HepG2 (cell line): ENCODE results near the gene TM9SF4. TPM values are rescaled to one million over a fixed set of nuclear protein-coding genes. Genes with fewer than 3 reads are reported as not detected.
A peak's percentile ranks its signal among the peaks of the same experiment; 100 is the strongest.

Source experiments
- AKNA ChIP-seq: sonication (generic); formaldehyde crosslinking; IDR thresholded peaks from 2 replicates; pipeline ENCODE4 v1.4.0; 2020; ENCODE audit warnings: missing genetic modification reagents, borderline replicate concordance
- ASH2L ChIP-seq: fragments of 300-600, 200-600 bp; sonication (generic); IDR thresholded peaks from 2 replicates; pipeline ENCODE4 v1.7.0; 2017; ENCODE audit warnings: low read depth, mild to moderate bottlenecking, moderate library complexity, mixed read lengths, low read length; ENCODE audit not compliant: insufficient read length
- CBX1 ChIP-seq: IDR thresholded peaks from one replicate; pipeline ENCODE4 v1.6.1; 2016; ENCODE audit warnings: antibody characterized with exemption, low read depth
- KLF11 ChIP-seq: IDR thresholded peaks from 2 replicates; pipeline ENCODE4 v1.6.1; 2016; ENCODE audit warnings: missing compliant biosample characterization
- RARA ChIP-seq: IDR thresholded peaks from 2 replicates; pipeline ENCODE4 v1.6.1; 2016; ENCODE audit warnings: missing genetic modification reagents, missing compliant biosample characterization
- SIN3A ChIP-seq: IDR thresholded peaks from 2 replicates; pipeline ENCODE4 v1.6.1; 2011; ENCODE audit warnings: low read depth, mild to moderate bottlenecking, control low read depth, low read length, borderline replicate concordance
- ZHX1 ChIP-seq: sonication (generic); formaldehyde crosslinking; IDR thresholded peaks from 2 replicates; pipeline ENCODE4 v1.8.1; 2022; ENCODE audit warnings: low read depth, mild to moderate bottlenecking, missing genetic modification reagents
- ZMAT3 ChIP-seq: sonication (generic); formaldehyde crosslinking; conservative IDR thresholded peaks from 2 replicates; pipeline ENCODE4 v1.7.0; 2021; ENCODE audit warnings: missing genetic modification reagents
- ZNF367 ChIP-seq: sonication (generic); formaldehyde crosslinking; IDR thresholded peaks from 2 replicates; pipeline ENCODE4 v1.4.0; 2020; ENCODE audit warnings: missing genetic modification reagents, borderline replicate concordance
- polyA plus RNA-seq, 8 experiments: library from polyadenylated mRNA; depleted of rRNA in 3 of 8; stranded (reverse) in 7 of 8; unstranded in 1 of 8; fragments of >200 nt; fragmentation: Illumina TruSeq in 4 of 8; extraction: Trizol in 4 of 8; gene quantifications; 2 replicates each; pipeline versions ENCODE4 v1.2.1 to v1.2.3, GENCODE V29; 2011 to 2016; ENCODE audit warnings: low read depth in 4 of 8, missing spikeins in 1 of 8, mixed read lengths in 1 of 8; ENCODE audit not compliant: insufficient read depth in 1 of 8
- total RNA-seq, 5 experiments: library from RNA; depleted of rRNA; stranded (reverse); fragments of >200 nt; fragmentation: Illumina TruSeq; extraction: Trizol; gene quantifications; 2 replicates each; pipeline ENCODE4 v1.2.3, GENCODE V29; 2016; ENCODE audit warnings: low read depth in 1 of 5
- TF ChIP-seq, protein P1 (sequence below): sonication (generic); formaldehyde crosslinking; IDR thresholded peaks from 2 replicates; pipeline ENCODE4 v1.5.1; 2020; ENCODE audit warnings: mild to moderate bottlenecking, missing genetic modification reagents, moderate library complexity

The TM9SF4 gene
- total and polyA plus RNA-seq, 2 of the 13 experiments (the other 11 are each of a cell fraction or from before 2014, with no cell fraction given): 53.5 to 171 TPM

- TF ChIP-seq AKNA: no peak
- TF ChIP-seq RARA: peak; percentile 76
- no peak for TF ChIP-seq KLF11 (CRISPR knock-in tag)
- no peak for TF ChIP-seq SIN3A
- TF ChIP-seq, protein P1, sequence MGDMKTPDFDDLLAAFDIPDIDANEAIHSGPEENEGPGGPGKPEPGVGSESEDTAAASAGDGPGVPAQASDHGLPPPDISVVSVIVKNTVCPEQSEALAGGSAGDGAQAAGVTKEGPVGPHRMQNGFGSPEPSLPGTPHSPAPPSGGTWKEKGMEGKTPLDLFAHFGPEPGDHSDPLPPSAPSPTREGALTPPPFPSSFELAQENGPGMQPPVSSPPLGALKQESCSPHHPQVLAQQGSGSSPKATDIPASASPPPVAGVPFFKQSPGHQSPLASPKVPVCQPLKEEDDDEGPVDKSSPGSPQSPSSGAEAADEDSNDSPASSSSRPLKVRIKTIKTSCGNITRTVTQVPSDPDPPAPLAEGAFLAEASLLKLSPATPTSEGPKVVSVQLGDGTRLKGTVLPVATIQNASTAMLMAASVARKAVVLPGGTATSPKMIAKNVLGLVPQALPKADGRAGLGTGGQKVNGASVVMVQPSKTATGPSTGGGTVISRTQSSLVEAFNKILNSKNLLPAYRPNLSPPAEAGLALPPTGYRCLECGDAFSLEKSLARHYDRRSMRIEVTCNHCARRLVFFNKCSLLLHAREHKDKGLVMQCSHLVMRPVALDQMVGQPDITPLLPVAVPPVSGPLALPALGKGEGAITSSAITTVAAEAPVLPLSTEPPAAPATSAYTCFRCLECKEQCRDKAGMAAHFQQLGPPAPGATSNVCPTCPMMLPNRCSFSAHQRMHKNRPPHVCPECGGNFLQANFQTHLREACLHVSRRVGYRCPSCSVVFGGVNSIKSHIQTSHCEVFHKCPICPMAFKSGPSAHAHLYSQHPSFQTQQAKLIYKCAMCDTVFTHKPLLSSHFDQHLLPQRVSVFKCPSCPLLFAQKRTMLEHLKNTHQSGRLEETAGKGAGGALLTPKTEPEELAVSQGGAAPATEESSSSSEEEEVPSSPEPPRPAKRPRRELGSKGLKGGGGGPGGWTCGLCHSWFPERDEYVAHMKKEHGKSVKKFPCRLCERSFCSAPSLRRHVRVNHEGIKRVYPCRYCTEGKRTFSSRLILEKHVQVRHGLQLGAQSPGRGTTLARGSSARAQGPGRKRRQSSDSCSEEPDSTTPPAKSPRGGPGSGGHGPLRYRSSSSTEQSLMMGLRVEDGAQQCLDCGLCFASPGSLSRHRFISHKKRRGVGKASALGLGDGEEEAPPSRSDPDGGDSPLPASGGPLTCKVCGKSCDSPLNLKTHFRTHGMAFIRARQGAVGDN (CRISPR knock-in tag): peak; percentile 68
- TF ChIP-seq ZNF367 (CRISPR knock-in tag): no peak
- peak; percentile 87 for TF ChIP-seq CBX1
- TF ChIP-seq ZMAT3: no peak
- TF ChIP-seq ASH2L: no peak
- TF ChIP-seq ZHX1: no peak
Measured at GRCh38 chr20:32079655-32080109, 29.8 kb upstream of the TM9SF4 start (continued).
